Measurements from ENCODE around the gene RTN4RL2. TPM values are rescaled to one million over a fixed set of nuclear protein-coding genes. Genes with fewer than 3 reads are reported as not detected.
"Not testable (repeated sequence)": the region's sequence is repeated elsewhere in the genome, so short reads cannot be mapped to it uniquely, and the experiment has no call there.

The RTN4RL2 gene
- total RNA-seq, 1 experiment from 2014 or later, result 5.5 TPM

DNA sequence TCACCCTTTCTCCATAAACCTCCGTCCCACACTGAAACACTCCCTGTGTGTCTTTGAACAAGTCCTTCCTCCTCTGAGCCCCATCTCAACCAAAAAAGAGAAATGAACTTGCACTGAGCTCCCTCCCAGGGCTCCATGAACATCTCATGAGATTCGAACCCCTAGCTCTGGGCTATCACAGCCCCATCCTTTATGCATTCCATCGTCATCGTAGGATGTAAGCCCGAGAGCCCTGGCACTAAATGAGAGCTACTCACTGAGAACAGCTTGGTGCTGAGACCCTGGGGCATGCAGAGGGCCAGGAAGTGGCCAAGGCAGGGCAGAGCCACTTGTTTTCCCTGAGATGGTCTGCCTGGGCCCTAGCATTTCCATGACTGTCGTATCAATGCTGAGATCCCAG, 20.5 kb upstream of the RTN4RL2 start:
- no peaks in the 10 kb centered on the region for H3K36me3 ChIP-seq (ENCODE audit: control insufficient read depth, insufficient read depth, low read length)
- DNase-seq, result no peak
- no peak overlapping the region for H3K4me3 Mint-ChIP-seq (ENCODE audit: unreplicated experiment)
- no TSS peak for BruUV-seq (replicated peaks)
- intact Hi-C loops (cut with micrococcal nuclease; ENCODE audit: unreplicated experiment), result no loop called here
- H3K9me3 ChIP-seq, result no peaks in the 10 kb centered on the region
- ChIA-PET POLR2A (no interaction called here), CTCF (interaction anchor here (1.7 kb wide), 1 partner anchor 94 kb away, joined by 3 read pairs; no protein-coding TSS in a partner anchor)
- no peaks in the 10 kb centered on the region for H3K9me3 Mint-ChIP-seq (ENCODE audit: unreplicated experiment)
- peaks cover 16% of the 10 kb centered on the region for H3K4me1 Mint-ChIP-seq (ENCODE audit: low read depth, unreplicated experiment)
- no peaks in the 10 kb centered on the region for H3K27me3 Mint-ChIP-seq (ENCODE audit: insufficient read depth, unreplicated experiment)
- no peaks in the 10 kb centered on the region for H3K27me3 ChIP-seq (replicated peaks; ENCODE audit: control insufficient read depth, insufficient read depth, low read length)
- H3K4me1 ChIP-seq, result peaks cover 11% of the 10 kb centered on the region
- TF ChIP-seq, protein P1, sequence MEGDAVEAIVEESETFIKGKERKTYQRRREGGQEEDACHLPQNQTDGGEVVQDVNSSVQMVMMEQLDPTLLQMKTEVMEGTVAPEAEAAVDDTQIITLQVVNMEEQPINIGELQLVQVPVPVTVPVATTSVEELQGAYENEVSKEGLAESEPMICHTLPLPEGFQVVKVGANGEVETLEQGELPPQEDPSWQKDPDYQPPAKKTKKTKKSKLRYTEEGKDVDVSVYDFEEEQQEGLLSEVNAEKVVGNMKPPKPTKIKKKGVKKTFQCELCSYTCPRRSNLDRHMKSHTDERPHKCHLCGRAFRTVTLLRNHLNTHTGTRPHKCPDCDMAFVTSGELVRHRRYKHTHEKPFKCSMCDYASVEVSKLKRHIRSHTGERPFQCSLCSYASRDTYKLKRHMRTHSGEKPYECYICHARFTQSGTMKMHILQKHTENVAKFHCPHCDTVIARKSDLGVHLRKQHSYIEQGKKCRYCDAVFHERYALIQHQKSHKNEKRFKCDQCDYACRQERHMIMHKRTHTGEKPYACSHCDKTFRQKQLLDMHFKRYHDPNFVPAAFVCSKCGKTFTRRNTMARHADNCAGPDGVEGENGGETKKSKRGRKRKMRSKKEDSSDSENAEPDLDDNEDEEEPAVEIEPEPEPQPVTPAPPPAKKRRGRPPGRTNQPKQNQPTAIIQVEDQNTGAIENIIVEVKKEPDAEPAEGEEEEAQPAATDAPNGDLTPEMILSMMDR (IDR thresholded peaks at IDR 0.05; ENCODE audit: insufficient read depth in 1 of 2, low read depth in 1 of 2, low read length in 1 of 2, severe bottlenecking in 1 of 2, unreplicated experiment in 1 of 2), result no peak
- H3K4me3 ChIP-seq (ENCODE audit: low read depth, low read length), result no peak overlapping the region
- H3K36me3 Mint-ChIP-seq (ENCODE audit: insufficient read depth, unreplicated experiment), result no peaks in the 10 kb centered on the region
- H3K27ac Mint-ChIP-seq (ENCODE audit: unreplicated experiment), result no peak overlapping the region

DNA sequence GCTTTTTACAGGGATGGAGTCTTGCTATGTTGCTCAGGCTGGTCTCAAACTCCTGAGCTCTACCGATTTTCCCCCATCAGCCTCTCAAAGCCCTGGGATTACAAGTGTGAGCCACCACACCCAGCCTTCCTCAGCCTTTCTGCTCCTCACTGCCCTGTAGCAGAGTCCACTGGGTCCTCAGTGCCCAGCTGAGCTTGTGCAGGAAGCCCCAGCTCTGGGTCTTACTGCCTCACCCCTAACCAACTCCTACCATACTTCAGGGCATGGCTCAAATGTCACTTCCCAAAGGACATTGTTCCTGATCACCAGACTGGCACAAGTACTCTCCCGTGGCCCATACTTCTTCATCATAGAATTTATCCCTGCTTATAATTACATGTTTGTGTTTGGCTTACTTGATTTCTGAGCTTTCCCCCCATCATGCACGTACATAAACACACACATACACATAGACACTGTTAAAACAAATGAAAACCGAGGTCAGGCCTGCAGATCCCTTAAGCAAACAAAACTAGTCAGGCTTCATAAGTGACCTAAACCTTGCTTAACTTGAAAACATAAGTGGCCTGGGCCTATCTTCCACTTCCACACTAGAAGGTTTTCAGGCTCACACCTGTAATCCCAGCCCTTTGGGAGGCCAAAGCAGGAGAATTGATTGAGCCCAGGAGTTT, 19.4 kb upstream of the RTN4RL2 start:
- Mint-ChIP-seq H3K4me3 (ENCODE audit: unreplicated experiment) (no peak overlapping the region), H3K27ac (ENCODE audit: unreplicated experiment) (no peak overlapping the region), H3K27me3 (ENCODE audit: insufficient read depth, unreplicated experiment) (no peaks in the 10 kb centered on the region), H3K4me1 (ENCODE audit: low read depth, unreplicated experiment) (peaks cover 16% of the 10 kb centered on the region), H3K36me3 (ENCODE audit: insufficient read depth, unreplicated experiment) (no peaks in the 10 kb centered on the region), H3K9me3 (ENCODE audit: unreplicated experiment) (no peaks in the 10 kb centered on the region)
- TF ChIP-seq, protein P1 (IDR thresholded peaks at IDR 0.05; ENCODE audit: insufficient read depth in 1 of 2, low read depth in 1 of 2, low read length in 1 of 2, severe bottlenecking in 1 of 2, unreplicated experiment in 1 of 2), result no peak
- no peaks in the 10 kb centered on the region for H3K36me3 ChIP-seq (ENCODE audit: control insufficient read depth, insufficient read depth, low read length)
- no peak overlapping the region for H3K4me3 ChIP-seq (ENCODE audit: low read depth, low read length)
- no peaks in the 10 kb centered on the region for H3K27me3 ChIP-seq (replicated peaks; ENCODE audit: control insufficient read depth, insufficient read depth, low read length)
- no peak for DNase-seq
- H3K4me1 ChIP-seq, result peaks cover 7% of the 10 kb centered on the region
- ChIA-PET CTCF (interaction anchor here (0.7 kb wide), 1 partner anchor 20 kb away, joined by 3 read pairs; the partner anchor contains the start of gene RTN4RL2), POLR2A (no interaction called here)
- intact Hi-C loops (cut with micrococcal nuclease; ENCODE audit: unreplicated experiment), result no loop called here
- no TSS peak for BruUV-seq (replicated peaks)
- H3K9me3 ChIP-seq, result no peaks in the 10 kb centered on the region

- BruUV-seq (replicated peaks), result no TSS peak
- peaks cover 11% of the 10 kb centered on the region for H3K9me3 Mint-ChIP-seq (ENCODE audit: unreplicated experiment)
- peaks cover 7% of the 10 kb centered on the region for H3K4me1 ChIP-seq
- no peaks in the 10 kb centered on the region for H3K27me3 Mint-ChIP-seq (ENCODE audit: insufficient read depth, unreplicated experiment)
- POLR2A ChIA-PET, result no interaction called here
- H3K36me3 Mint-ChIP-seq (ENCODE audit: insufficient read depth, unreplicated experiment), result no peaks in the 10 kb centered on the region
- no peak for DNase-seq
- H3K4me3 ChIP-seq (ENCODE audit: low read depth, low read length), result no peak overlapping the region
- H3K27me3 ChIP-seq (replicated peaks; ENCODE audit: control insufficient read depth, insufficient read depth, low read length), result no peaks in the 10 kb centered on the region
- H3K9me3 ChIP-seq, result no peaks in the 10 kb centered on the region
- H3K4me1 Mint-ChIP-seq (ENCODE audit: low read depth, unreplicated experiment), result peaks cover 10% of the 10 kb centered on the region
- H3K27ac Mint-ChIP-seq (ENCODE audit: unreplicated experiment), result peak overlapping the region; percentile 49
- no peak overlapping the region for H3K4me3 Mint-ChIP-seq (ENCODE audit: unreplicated experiment)
- TF ChIP-seq, protein P1 (IDR thresholded peaks at IDR 0.05; ENCODE audit: insufficient read depth in 1 of 2, low read depth in 1 of 2, low read length in 1 of 2, severe bottlenecking in 1 of 2, unreplicated experiment in 1 of 2), result no peak
- intact Hi-C loops (cut with micrococcal nuclease; ENCODE audit: unreplicated experiment), result loop anchor here (5.0 kb wide), 1 partner anchor 42 kb away; no protein-coding TSS in a partner anchor
- no peaks in the 10 kb centered on the region for H3K36me3 ChIP-seq (ENCODE audit: control insufficient read depth, insufficient read depth, low read length)
- CTCF ChIA-PET, result no interaction called here
Observed at GRCh38 chr11:57444362-57445121, 15.8 kb upstream of the RTN4RL2 start.

DNA sequence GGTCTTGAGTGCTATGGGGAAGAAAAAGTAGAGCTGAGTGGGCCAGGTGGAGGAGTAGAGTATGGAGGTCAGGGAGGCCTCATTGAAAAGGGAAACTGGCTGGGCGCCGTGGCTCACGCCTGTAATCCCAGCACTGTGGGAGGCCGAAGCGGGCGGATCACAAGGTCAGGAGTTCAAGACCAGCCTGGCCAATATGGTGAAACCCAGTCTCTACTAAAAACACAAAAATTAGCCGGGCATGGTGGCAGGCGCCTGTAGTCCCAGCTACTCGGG, 15.3 kb upstream of the RTN4RL2 start:
- CTCF ChIA-PET; BruUV-seq (replicated peaks): not testable (repeated sequence)

More for the DNA sequence above, 15.3 kb upstream of the RTN4RL2 start:
- H3K27me3 ChIP-seq (replicated peaks; ENCODE audit: control insufficient read depth, insufficient read depth, low read length); H3K36me3 ChIP-seq (ENCODE audit: control insufficient read depth, insufficient read depth, low read length); H3K36me3 Mint-ChIP-seq (ENCODE audit: insufficient read depth, unreplicated experiment); H3K4me1 ChIP-seq; POLR2A ChIA-PET; H3K4me3 Mint-ChIP-seq (ENCODE audit: unreplicated experiment); H3K27me3 Mint-ChIP-seq (ENCODE audit: insufficient read depth, unreplicated experiment); H3K4me3 ChIP-seq (ENCODE audit: low read depth, low read length); DNase-seq; H3K9me3 ChIP-seq: not testable (repeated sequence)
- peaks cover 11% of the 10 kb centered on the region for H3K9me3 Mint-ChIP-seq (ENCODE audit: unreplicated experiment)
- peaks cover 10% of the 10 kb centered on the region for H3K4me1 Mint-ChIP-seq (ENCODE audit: low read depth, unreplicated experiment)
- peak overlapping the region; percentile 49 for H3K27ac Mint-ChIP-seq (ENCODE audit: unreplicated experiment)
- intact Hi-C loops (cut with micrococcal nuclease; ENCODE audit: unreplicated experiment), result loop anchor here (5.0 kb wide), 1 partner anchor 43 kb away; no protein-coding TSS in a partner anchor
